IMR-90 (cell line): Measurements from ENCODE around the gene AFF2.

Source experiments
- BHLHE40 ChIP-seq: fragments of 150-350 bp; IDR thresholded peaks from 2 replicates; pipeline ENCODE4 v1.6.1; 2016; ENCODE audit warnings: mild to moderate bottlenecking, low read depth, low read length
- CEBPB ChIP-seq: IDR thresholded peaks from 2 replicates; pipeline ENCODE4 v1.6.1; 2012; ENCODE audit warnings: low read depth, low read length, improper control_type of control experiment
- CHD1 ChIP-seq: IDR thresholded peaks from 2 replicates; pipeline ENCODE4 v1.6.1; 2012; ENCODE audit warnings: low read depth, low read length, improper control_type of control experiment
- CTCF ChIP-seq: conservative IDR thresholded peaks from 2 replicates; pipeline ENCODE4 v1.5.1; 2012; ENCODE audit warnings: mild to moderate bottlenecking, low read depth, low read length, improper control_type of control experiment
- ELK1 ChIP-seq: fragments of 150-350 bp; IDR thresholded peaks from 2 replicates; pipeline ENCODE4 v1.6.1; 2016; ENCODE audit warnings: low read depth, mild to moderate bottlenecking, low read length, moderate library complexity, borderline replicate concordance
- MAFK ChIP-seq: IDR thresholded peaks from 2 replicates; pipeline ENCODE4 v1.6.1; 2012; ENCODE audit warnings: low read depth, low read length, improper control_type of control experiment
- MAZ ChIP-seq: IDR thresholded peaks from 2 replicates; pipeline ENCODE4 v1.6.1; 2012; ENCODE audit warnings: low read depth, mild to moderate bottlenecking, low read length, improper control_type of control experiment, moderate library complexity, borderline replicate concordance
- POLR2A ChIP-seq: IDR thresholded peaks from 2 replicates; pipeline ENCODE4 v1.6.1; 2012; ENCODE audit warnings: mild to moderate bottlenecking, low read depth, low read length
- SMC3 ChIP-seq: fragments of 150-350 bp; IDR thresholded peaks from 2 replicates; pipeline ENCODE4 v1.6.1; 2016; ENCODE audit warnings: low read depth, mild to moderate bottlenecking, antibody characterized with exemption, low read length, moderate library complexity

GRCh38 chrX:148874636-148875246 lies 374.3 kb downstream of the AFF2 start:
- TF ChIP-seq CTCF (no peak), ELK1 (no peak), SMC3 (no peak), POLR2A (no peak), CHD1 (no peak), MAZ (no peak), MAFK (no peak), CEBPB (no peak), BHLHE40 (no peak)
